SIG-M5 treated with dmso at 0.1 percent for 504 hours (cell line): ENCODE data around the gene FTSJ3.

ENCODE experiments used
- DNase-seq: peaks from one replicate; lab custom pipeline; 2025; ENCODE audit not compliant: unreplicated experiment; lab: John Stamatoyannopoulos, UW

Gene FTSJ3

GRCh38 chr17:63786971-63787711 is 40.3 kb downstream of the FTSJ3 start:
- DNase-seq = no peak

- no peak for DNase-seq
These were observed 41.3 kb downstream of the FTSJ3 start for GRCh38 chr17:63786117-63786516.

GRCh38 chr17:63785556-63785955 is 41.9 kb downstream of the FTSJ3 start:
- DNase-seq = no peak

GRCh38 chr17:63783522-63783921 is 43.9 kb downstream of the FTSJ3 start:
- DNase-seq = no peak

- DNase-seq = no peak
These were observed 46.5 kb downstream of the FTSJ3 start for GRCh38 chr17:63780928-63781327.

- peak; percentile 62 for DNase-seq
These were observed 47.0 kb downstream of the FTSJ3 start for GRCh38 chr17:63780507-63780906.

GRCh38 chr17:63775420-63775819 is 52.0 kb downstream of the FTSJ3 start:
- no peak for DNase-seq

GRCh38 chr17:63774969-63775265 is 52.5 kb downstream of the FTSJ3 start:
- DNase-seq = peak; percentile 48

- peak; percentile 65 for DNase-seq
These were observed 53.1 kb downstream of the FTSJ3 start, which contains the start of gene DDX42 for GRCh38 chr17:63774141-63774968. DDX42 (plus strand) TSS chr17:63774170; CDS start chr17:63787050, 12,880 bp downstream.

GRCh38 chr17:63773272-63774140 is 54.0 kb downstream of the FTSJ3 start, which contains the start of gene CCDC47:
CCDC47 (minus strand) TSS chr17:63773597; CDS start chr17:63766175, 7,422 bp downstream.
- DNase-seq = peak; percentile 99

- peak; percentile 38 for DNase-seq
These were observed 54.6 kb downstream of the FTSJ3 start for GRCh38 chr17:63772801-63773271.
